H9 (cell line): Measurements from ENCODE around the gene ANO3. TPM values are rescaled to one million over a fixed set of nuclear protein-coding genes. Genes with fewer than 3 reads are reported as not detected.

Source experiments
- DNase-seq: peaks from one replicate; pipeline ENCODE4 v3.0.0-alpha.2; 2017
- H2AFZ ChIP-seq: one replicate; pipeline ENCODE4 v1.6.1; 2013; ENCODE audit warnings: mild to moderate bottlenecking, low read length, control low read depth, moderate library complexity
- H2AK5ac ChIP-seq: 2 replicates; pipeline ENCODE4 v1.6.1; 2013; ENCODE audit warnings: low read length, control low read depth, mixed read lengths; ENCODE audit not compliant: insufficient read length
- H2BK120ac ChIP-seq: one replicate; pipeline ENCODE4 v1.6.1; 2013; ENCODE audit warnings: low read depth, mild to moderate bottlenecking, low read length, control low read depth, inconsistent platforms; ENCODE audit not compliant: poor library complexity, severe bottlenecking
- H2BK12ac ChIP-seq: 2 replicates; pipeline ENCODE4 v1.6.1; 2013; ENCODE audit warnings: low read length, control low read depth, mixed read lengths, low read depth; ENCODE audit not compliant: insufficient read length
- H2BK15ac ChIP-seq: 2 replicates; pipeline ENCODE4 v1.6.1; 2013; ENCODE audit warnings: low read depth, low read length, control low read depth
- H2BK20ac ChIP-seq: one replicate; pipeline ENCODE4 v1.6.1; 2013; ENCODE audit warnings: low read depth, mild to moderate bottlenecking, low read length, control low read depth, inconsistent platforms; ENCODE audit not compliant: poor library complexity, severe bottlenecking
- H2BK5ac ChIP-seq: 2 replicates; pipeline ENCODE4 v1.6.1; 2013; ENCODE audit warnings: low read length, control low read depth, mixed read lengths; ENCODE audit not compliant: insufficient read length
- H3K14ac ChIP-seq: 2 replicates; pipeline ENCODE4 v1.6.1; 2013; ENCODE audit warnings: low read length, control low read depth; ENCODE audit not compliant: insufficient read depth
- H3K18ac ChIP-seq: 2 replicates; pipeline ENCODE4 v1.6.1; 2013; ENCODE audit warnings: low read depth, mild to moderate bottlenecking, mixed read lengths, low read length, control low read depth; ENCODE audit not compliant: insufficient read length
- H3K23ac ChIP-seq: 2 replicates; pipeline ENCODE4 v1.6.1; 2013; ENCODE audit warnings: low read length, control low read depth, mixed read lengths, low read depth; ENCODE audit not compliant: insufficient read length
- H3K23me2 ChIP-seq: 2 replicates; pipeline ENCODE4 v1.6.1; 2013; ENCODE audit warnings: low read depth, mild to moderate bottlenecking, mixed read lengths, low read length, control low read depth; ENCODE audit not compliant: insufficient read length, poor library complexity, severe bottlenecking
- H3K27ac ChIP-seq: 2 replicates; pipeline ENCODE4 v1.5.1; 2013; ENCODE audit warnings: low read length, control low read depth, mixed read lengths, low read depth; ENCODE audit not compliant: insufficient read length
- H3K27me3 ChIP-seq: 2 replicates; pipeline ENCODE4 v1.6.1; 2013; ENCODE audit warnings: low read length, control low read depth, inconsistent platforms; ENCODE audit not compliant: insufficient read depth
- H3K4ac ChIP-seq: 2 replicates; pipeline ENCODE4 v1.6.1; 2013; ENCODE audit warnings: low read depth, mild to moderate bottlenecking, control low read depth, inconsistent platforms, low read length, moderate library complexity
- H3K4me1 ChIP-seq: 2 replicates; pipeline ENCODE4 v1.6.1; 2013; ENCODE audit warnings: low read length, control low read depth, inconsistent platforms; ENCODE audit not compliant: insufficient read depth
- H3K4me2 ChIP-seq: 2 replicates; pipeline ENCODE4 v1.6.1; 2013; ENCODE audit warnings: low read length, control low read depth, mixed read lengths; ENCODE audit not compliant: insufficient read length, insufficient read depth
- H3K56ac ChIP-seq: 2 replicates; pipeline ENCODE4 v1.6.1; 2013; ENCODE audit warnings: low read depth, mild to moderate bottlenecking, mixed read lengths, low read length, control low read depth; ENCODE audit not compliant: insufficient read length
- H3K79me1 ChIP-seq: 2 replicates; pipeline ENCODE4 v1.6.1; 2013; ENCODE audit warnings: low read depth, mild to moderate bottlenecking, moderate library complexity, low read length, control low read depth, inconsistent platforms; ENCODE audit not compliant: insufficient read depth, poor library complexity, severe bottlenecking
- H3K79me2 ChIP-seq: 2 replicates; pipeline ENCODE4 v1.6.1; 2013; ENCODE audit warnings: low read length, control low read depth, inconsistent platforms; ENCODE audit not compliant: insufficient read depth
- H3K9ac ChIP-seq: 2 replicates; pipeline ENCODE4 v1.6.1; 2013; ENCODE audit warnings: low read length, control low read depth, mixed read lengths; ENCODE audit not compliant: insufficient read length; ENCODE audit errors: extremely low read depth
- H3K9me3 ChIP-seq: one replicate; pipeline ENCODE4 v1.6.1; 2013; ENCODE audit warnings: low read depth, low read length, inconsistent platforms; ENCODE audit not compliant: control insufficient read depth
- H3T11ph ChIP-seq: one replicate; pipeline ENCODE4 v1.6.1; 2013; ENCODE audit warnings: mild to moderate bottlenecking, low read length, control low read depth, inconsistent platforms
- H4K20me1 ChIP-seq: one replicate; pipeline ENCODE4 v1.6.1; 2013; ENCODE audit not compliant: control insufficient read depth, insufficient read length, insufficient read depth
- H4K5ac ChIP-seq: 2 replicates; pipeline ENCODE4 v1.6.1; 2013; ENCODE audit warnings: low read depth, mild to moderate bottlenecking, mixed read lengths, low read length, control low read depth; ENCODE audit not compliant: insufficient read length
- H4K8ac ChIP-seq: replicated peaks from 2 replicates; pipeline ENCODE4 v1.6.1; 2013; ENCODE audit warnings: low read length, control low read depth, mixed read lengths, low read depth; ENCODE audit not compliant: insufficient read length
- H4K91ac ChIP-seq: 2 replicates; pipeline ENCODE4 v1.6.1; 2013; ENCODE audit warnings: low read depth, mild to moderate bottlenecking, moderate library complexity, mixed read lengths, low read length, control low read depth; ENCODE audit not compliant: insufficient read length
- H3K27ac Mint-ChIP-seq, 3 experiments: 2 replicates in 2 of 3; 3 replicates in 1 of 3; pipeline ENCODE4 v1.8.0; 2020 to 2021; ENCODE audit warnings: mixed read lengths in 3 of 3, mild to moderate bottlenecking in 1 of 3, moderate library complexity in 1 of 3
- H3K27me3 Mint-ChIP-seq: 2 replicates; pipeline ENCODE4 v1.8.0; 2021; ENCODE audit warnings: low read depth, mild to moderate bottlenecking, moderate library complexity, mixed read lengths
- H3K36me3 Mint-ChIP-seq, 3 experiments: 2 replicates in 2 of 3; 3 replicates in 1 of 3; pipeline ENCODE4 v1.8.0; 2020 to 2021; ENCODE audit warnings: low read depth in 3 of 3, mixed read lengths in 3 of 3; ENCODE audit not compliant: insufficient read depth in 1 of 3
- H3K4me1 Mint-ChIP-seq, 2 experiments: 2 replicates each; pipeline ENCODE4 v1.8.0; 2020; ENCODE audit warnings: mixed read lengths in 2 of 2
- H3K4me3 Mint-ChIP-seq, 2 experiments: 2 replicates in 1 of 2; 3 replicates in 1 of 2; pipeline ENCODE4 v1.8.0; 2020 to 2021; ENCODE audit warnings: mild to moderate bottlenecking in 2 of 2, mixed read lengths in 2 of 2, moderate library complexity in 1 of 2
- H3K9me3 Mint-ChIP-seq, 2 experiments: 2 replicates in 1 of 2; 3 replicates in 1 of 2; pipeline ENCODE4 v1.8.0; 2020; ENCODE audit warnings: mild to moderate bottlenecking in 2 of 2, mixed read lengths in 2 of 2, moderate library complexity in 1 of 2
- WGBS: extraction: QIAGEN DNeasy Blood & Tissue Kit; methylation state at CpG from one replicate; pipeline ENCODE4 v1.1.7; 2013; ENCODE audit warnings: missing lambda C conversion rate, low lambda C conversion rate, mixed read lengths; ENCODE audit not compliant: insufficient read length; ENCODE audit errors: extremely low coverage; 5-methylcytosine and 5-hydroxymethylcytosine counted together
- total RNA-seq: library from RNA; stranded (reverse); gene quantifications from 2 replicates; pipeline ENCODE4 v1.2.1, GENCODE V29; 2021
- TF ChIP-seq, protein P1 (sequence below): fragments of 200-600 bp; sonication (generic); conservative IDR thresholded peaks from 3 replicates; pipeline ENCODE4 v1.8.0; 2021; ENCODE audit warnings: antibody characterized with exemption, mild to moderate bottlenecking

The ANO3 gene
- total RNA-seq, 1 experiment from 2014 or later = not detected

DNA sequence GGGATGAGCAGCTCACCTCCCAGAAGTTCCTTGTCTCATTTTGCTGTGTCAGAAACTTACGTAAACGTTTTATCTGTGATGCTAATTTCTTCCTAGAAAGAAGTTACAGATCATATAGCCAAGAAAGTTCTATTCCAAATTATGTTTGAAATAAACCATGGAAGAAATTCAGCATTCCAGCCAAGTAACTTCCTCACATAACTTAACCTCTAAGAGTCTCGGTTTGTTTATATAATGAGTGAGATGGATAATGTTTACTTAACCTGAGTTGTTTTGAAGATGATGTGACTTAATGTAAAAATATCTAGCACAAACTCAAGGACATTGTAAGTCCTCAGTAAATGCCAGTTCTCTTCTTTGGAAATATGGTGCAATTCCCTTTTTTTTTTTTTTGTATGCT is 249.0 kb downstream of the ANO3 start:
- Histone ChIP-seq H3K4me2 (no peak overlapping the region), H3K4ac (no peak overlapping the region), H3K79me2 (no peaks in the 10 kb centered on the region), H2BK120ac (no peak overlapping the region), H2BK12ac (no peak overlapping the region), H3K27me3 (no peaks in the 10 kb centered on the region), H3K4me1 (no peaks in the 10 kb centered on the region), H3K9me3 (no peaks in the 10 kb centered on the region), H2BK5ac (no peak overlapping the region), H3K23ac (no peak overlapping the region), H3K27ac (no peak overlapping the region), H3K23me2 (no peaks in the 10 kb centered on the region), H3K18ac (no peak overlapping the region), H2BK20ac (no peak overlapping the region), H4K91ac (no peak overlapping the region), H2BK15ac (no peak overlapping the region), H2AK5ac (no peak overlapping the region), H3K9ac (no peak overlapping the region), H3K14ac (no peak overlapping the region), H4K8ac (no peak overlapping the region), H4K20me1 (no peaks in the 10 kb centered on the region), H3T11ph (no peak overlapping the region), H3K79me1 (no peaks in the 10 kb centered on the region), H4K5ac (no peak overlapping the region), H3K56ac (no peak overlapping the region), H2AFZ (no peak overlapping the region)
- DNase-seq = no peak
- H3K4me1 Mint-ChIP-seq = peaks cover 11 to 12% of the 10 kb centered on the region in 2 experiments
- no peaks in the 10 kb centered on the region for H3K27me3 Mint-ChIP-seq
- no peaks in the 10 kb centered on the region for H3K36me3 Mint-ChIP-seq
- TF ChIP-seq, protein P1, sequence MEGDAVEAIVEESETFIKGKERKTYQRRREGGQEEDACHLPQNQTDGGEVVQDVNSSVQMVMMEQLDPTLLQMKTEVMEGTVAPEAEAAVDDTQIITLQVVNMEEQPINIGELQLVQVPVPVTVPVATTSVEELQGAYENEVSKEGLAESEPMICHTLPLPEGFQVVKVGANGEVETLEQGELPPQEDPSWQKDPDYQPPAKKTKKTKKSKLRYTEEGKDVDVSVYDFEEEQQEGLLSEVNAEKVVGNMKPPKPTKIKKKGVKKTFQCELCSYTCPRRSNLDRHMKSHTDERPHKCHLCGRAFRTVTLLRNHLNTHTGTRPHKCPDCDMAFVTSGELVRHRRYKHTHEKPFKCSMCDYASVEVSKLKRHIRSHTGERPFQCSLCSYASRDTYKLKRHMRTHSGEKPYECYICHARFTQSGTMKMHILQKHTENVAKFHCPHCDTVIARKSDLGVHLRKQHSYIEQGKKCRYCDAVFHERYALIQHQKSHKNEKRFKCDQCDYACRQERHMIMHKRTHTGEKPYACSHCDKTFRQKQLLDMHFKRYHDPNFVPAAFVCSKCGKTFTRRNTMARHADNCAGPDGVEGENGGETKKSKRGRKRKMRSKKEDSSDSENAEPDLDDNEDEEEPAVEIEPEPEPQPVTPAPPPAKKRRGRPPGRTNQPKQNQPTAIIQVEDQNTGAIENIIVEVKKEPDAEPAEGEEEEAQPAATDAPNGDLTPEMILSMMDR = no peak
- no peaks in the 10 kb centered on the region for H3K9me3 Mint-ChIP-seq
- whole genome bisulfite sequencing = no CpG with 5 or more reads among the region's 3 CpGs
- no peak overlapping the region for H3K27ac Mint-ChIP-seq
- H3K4me3 Mint-ChIP-seq = no peak overlapping the region
